Body of pancreas (tissue), 4 donors: ENCODE measurements around the gene TPD52L1. TPM values are rescaled to one million over a fixed set of nuclear protein-coding genes. Genes with fewer than 3 reads are reported as not detected.

ENCODE experiments used
- ATAC-seq: fragments of 150-250 bp; one replicate; pipeline ENCODE4 v1.9.1; 2016
- DNase-seq, 4 donors: peaks; one replicate each; pipeline ENCODE4 v3.0.0-alpha.2; 2019
- H3K27ac ChIP-seq, 4 donors: fragments of 200-600 bp; sonication (generic); 1 replicate in 3 of 4; 2 replicates in 1 of 4; pipeline versions ENCODE4 v1.5.1 to v1.6.1; 2016 to 2019; ENCODE audit warnings: mild to moderate bottlenecking in 1 of 4, mixed read lengths in 1 of 4, moderate library complexity in 1 of 4
- H3K27me3 ChIP-seq, 2 donors: fragments of 200-600 bp; sonication (generic); one replicate each; pipeline ENCODE4 v1.6.0; 2016; ENCODE audit warnings: mild to moderate bottlenecking in 1 of 2
- H3K36me3 ChIP-seq, 2 donors: fragments of 200-600 bp; sonication (generic); replicated peaks in 1 of 2; 2 replicates each; pipeline ENCODE4 v1.5.1; 2016; ENCODE audit warnings: low read depth in 2 of 2; ENCODE audit not compliant: insufficient read depth in 1 of 2
- H3K4me1 ChIP-seq: fragments of 200-600 bp; sonication (generic); one replicate; pipeline ENCODE4 v1.6.0; 2016
- H3K4me3 ChIP-seq, 2 donors: fragments of 200-600 bp; sonication (generic); 1 replicate in 1 of 2; 2 replicates in 1 of 2; pipeline ENCODE4 v1.5.1; 2016 to 2019
- H3K9me3 ChIP-seq, 3 donors: fragments of 200-600 bp; sonication (generic); 1 replicate in 2 of 3; 2 replicates in 1 of 3; pipeline ENCODE4 v1.5.1; 2016
- POLR2A ChIP-seq, 3 donors: fragments of 450-650 bp; IDR thresholded peaks; one replicate each; pipeline ENCODE4 v1.6.1; 2016; ENCODE audit warnings: antibody characterized with exemption in 3 of 3, mild to moderate bottlenecking in 2 of 3
- WGBS, 2 donors: methylation state at CpG; one replicate each; pipeline ENCODE4 v1.1.5; 2017; 5-methylcytosine and 5-hydroxymethylcytosine counted together
- intact Hi-C: fragments of 100-400 bp; cut with DNase I; formaldehyde crosslinking; loops from one replicate; pipeline ENCODE4 v1.15.1; 2023
- total RNA-seq, 2 donors: library from RNA; depleted of rRNA; stranded (reverse); fragments of >200 nt; gene quantifications; one replicate each; pipeline ENCODE4 v1.1.0, GENCODE V29; 2016
- TF ChIP-seq, protein P1 (sequence below), 7 experiments: fragments of 450-650 bp in 4 of 7; fragments of 200-600 bp in 3 of 7; sonication (generic) in 3 of 7; IDR thresholded peaks; one replicate each; pipeline ENCODE4 v1.5.1; 2016 to 2019; ENCODE audit warnings: antibody characterized with exemption in 7 of 7

Gene TPD52L1
- total RNA-seq, 2 donors from 2014 or later: 33.3 to 101 TPM

DNA sequence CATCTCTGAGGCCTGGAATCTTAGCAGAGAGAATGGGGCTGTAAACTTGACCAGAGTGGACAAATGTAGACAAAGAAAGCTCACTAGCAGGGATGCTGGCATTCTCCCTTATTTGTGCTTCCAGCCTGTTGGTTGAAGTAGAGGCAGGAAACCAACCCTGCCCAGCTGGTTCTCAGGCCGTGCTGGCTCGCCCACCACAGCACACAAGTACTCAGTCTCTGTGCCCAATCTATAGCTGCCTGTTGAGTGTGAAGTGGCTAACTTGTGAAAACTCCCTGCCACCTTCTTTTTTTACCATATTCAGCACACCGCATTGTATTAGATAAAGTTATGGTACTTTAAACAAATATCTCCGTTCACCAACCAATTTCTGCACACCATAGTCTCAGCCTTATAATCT is 110.9 kb downstream of the TPD52L1 start:
- 78 to 79% methylated on average over 4 of the region's 4 CpGs for WGBS, 2 donors
- H3K27ac ChIP-seq: no peak overlapping the region
- H3K9me3 ChIP-seq: no peaks in the 10 kb centered on the region
- intact Hi-C loops: no loop called here
- DNase-seq (no peak), ATAC-seq (no peak)
- TF ChIP-seq POLR2A (IDR thresholded peaks at IDR 0.05): no peak
- no peaks in the 10 kb centered on the region for H3K4me1 ChIP-seq
- no peaks in the 10 kb centered on the region for H3K27me3 ChIP-seq
- H3K36me3 ChIP-seq: no peaks in the 10 kb centered on the region
- no peak overlapping the region for H3K4me3 ChIP-seq

DNA sequence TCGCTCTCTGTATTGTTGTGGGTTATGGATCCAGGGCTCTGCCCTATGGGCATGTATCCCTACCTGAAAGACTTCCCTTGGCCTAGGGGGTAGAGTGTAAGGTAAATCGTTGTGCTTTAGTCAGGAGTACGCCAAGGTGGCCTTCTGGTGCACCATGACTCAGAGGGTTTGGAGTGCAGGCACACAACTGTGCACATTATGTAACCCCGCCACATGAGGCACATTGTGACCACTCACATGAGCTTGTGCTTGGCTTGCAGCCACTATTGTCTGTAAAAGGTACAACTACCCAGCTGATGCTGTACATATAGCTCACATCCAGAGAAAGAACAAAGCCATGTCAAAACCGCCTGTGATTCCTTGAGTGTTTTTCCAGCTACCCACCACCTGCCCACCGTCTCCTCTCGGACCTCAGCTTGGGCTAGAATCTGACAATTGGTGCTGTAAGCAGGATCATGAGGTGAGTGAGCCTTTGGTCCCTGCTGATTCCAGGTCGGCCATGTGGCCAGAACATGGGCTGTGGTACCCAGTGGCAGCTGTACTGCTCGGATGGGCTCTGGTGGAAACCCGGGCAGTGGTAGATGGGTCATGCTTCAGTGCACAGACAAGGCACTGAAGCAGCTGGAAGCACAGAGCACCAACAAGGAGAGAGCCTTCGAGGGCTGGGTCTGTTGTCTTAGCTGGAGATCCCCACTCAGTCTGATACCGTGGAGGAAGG is 114.4 kb downstream of the TPD52L1 start:
- Histone ChIP-seq H3K9me3 (no peaks in the 10 kb centered on the region), H3K27ac (no peak overlapping the region), H3K36me3 (no peaks in the 10 kb centered on the region), H3K27me3 (no peaks in the 10 kb centered on the region), H3K4me1 (no peaks in the 10 kb centered on the region), H3K4me3 (no peak overlapping the region)
- DNase-seq (peak in 2 of 4 donors; percentile 22 to 32), ATAC-seq (no peak)
- intact Hi-C loops: no loop called here
- WGBS, 2 donors: 85 to 90% methylated on average over 9 to 12 of the region's 12 CpGs
- no peak for TF ChIP-seq POLR2A (IDR thresholded peaks at IDR 0.05)
- TF ChIP-seq, protein P1, sequence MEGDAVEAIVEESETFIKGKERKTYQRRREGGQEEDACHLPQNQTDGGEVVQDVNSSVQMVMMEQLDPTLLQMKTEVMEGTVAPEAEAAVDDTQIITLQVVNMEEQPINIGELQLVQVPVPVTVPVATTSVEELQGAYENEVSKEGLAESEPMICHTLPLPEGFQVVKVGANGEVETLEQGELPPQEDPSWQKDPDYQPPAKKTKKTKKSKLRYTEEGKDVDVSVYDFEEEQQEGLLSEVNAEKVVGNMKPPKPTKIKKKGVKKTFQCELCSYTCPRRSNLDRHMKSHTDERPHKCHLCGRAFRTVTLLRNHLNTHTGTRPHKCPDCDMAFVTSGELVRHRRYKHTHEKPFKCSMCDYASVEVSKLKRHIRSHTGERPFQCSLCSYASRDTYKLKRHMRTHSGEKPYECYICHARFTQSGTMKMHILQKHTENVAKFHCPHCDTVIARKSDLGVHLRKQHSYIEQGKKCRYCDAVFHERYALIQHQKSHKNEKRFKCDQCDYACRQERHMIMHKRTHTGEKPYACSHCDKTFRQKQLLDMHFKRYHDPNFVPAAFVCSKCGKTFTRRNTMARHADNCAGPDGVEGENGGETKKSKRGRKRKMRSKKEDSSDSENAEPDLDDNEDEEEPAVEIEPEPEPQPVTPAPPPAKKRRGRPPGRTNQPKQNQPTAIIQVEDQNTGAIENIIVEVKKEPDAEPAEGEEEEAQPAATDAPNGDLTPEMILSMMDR (IDR thresholded peaks at IDR 0.05): no peak

DNA sequence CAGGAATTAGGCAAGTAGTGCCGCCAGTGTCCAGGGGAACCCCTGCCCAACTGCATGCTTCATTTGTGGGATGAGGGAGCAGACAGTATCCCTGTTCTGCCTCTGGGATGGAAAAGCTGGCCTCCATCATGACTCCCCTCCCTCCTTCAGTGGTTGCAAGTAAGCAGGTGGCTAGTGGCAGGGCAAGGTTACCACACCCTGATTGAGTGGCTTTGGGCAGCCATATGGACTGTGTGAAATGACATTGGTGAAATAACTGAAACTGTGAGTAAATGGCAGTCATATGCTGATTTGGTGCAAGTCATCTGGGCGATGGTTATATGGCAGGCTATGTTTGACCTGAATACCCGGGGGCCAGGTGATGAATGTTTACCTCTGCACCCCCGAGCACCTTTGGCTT is 115.2 kb downstream of the TPD52L1 start:
- no peak for ATAC-seq
- Histone ChIP-seq H3K27me3 (no peaks in the 10 kb centered on the region), H3K9me3 (no peaks in the 10 kb centered on the region), H3K27ac (no peak overlapping the region), H3K36me3 (no peaks in the 10 kb centered on the region), H3K4me3 (no peak overlapping the region), H3K4me1 (no peaks in the 10 kb centered on the region)
- no peak for TF ChIP-seq POLR2A (IDR thresholded peaks at IDR 0.05)
- TF ChIP-seq, protein P1 (IDR thresholded peaks at IDR 0.05): no peak
- intact Hi-C loops: no loop called here
- 81 to 90% methylated on average over 4 of the region's 4 CpGs for WGBS, 2 donors
- no peak for DNase-seq

DNA sequence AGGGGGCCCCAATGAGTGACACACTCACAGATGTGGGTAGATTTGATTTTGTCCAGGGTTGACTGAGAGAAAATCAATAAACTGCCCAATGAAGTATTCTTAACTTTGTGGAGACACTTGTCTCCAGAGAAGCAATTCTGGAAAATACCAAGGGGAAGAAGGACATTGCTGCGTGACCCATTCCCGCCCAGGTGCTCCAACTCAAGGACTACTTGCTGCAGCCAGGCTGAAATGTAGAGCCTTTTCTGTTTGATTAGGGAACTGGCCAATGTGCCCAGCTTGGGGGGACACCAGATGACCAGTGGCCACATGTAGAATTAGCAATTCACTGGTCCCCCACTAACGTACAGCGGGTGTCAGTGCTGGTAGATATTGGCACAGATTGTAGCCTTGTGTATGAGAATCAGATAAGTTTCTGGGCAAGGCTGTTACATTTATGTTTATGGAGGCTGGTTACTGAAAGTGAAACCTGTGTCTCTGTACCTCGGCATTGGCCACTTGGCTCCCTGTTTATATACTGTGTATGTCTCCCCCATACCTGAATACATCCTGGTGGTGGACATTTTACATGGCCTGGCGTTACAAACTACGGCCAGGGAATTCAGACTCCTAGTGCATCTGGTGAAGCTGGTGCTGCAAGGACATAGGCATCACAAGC is 115.9 kb downstream of the TPD52L1 start:
- intact Hi-C loops: no loop called here
- Histone ChIP-seq H3K9me3 (no peaks in the 10 kb centered on the region), H3K27me3 (no peaks in the 10 kb centered on the region), H3K4me1 (no peaks in the 10 kb centered on the region), H3K4me3 (no peak overlapping the region), H3K27ac (no peak overlapping the region), H3K36me3 (no peaks in the 10 kb centered on the region)
- WGBS, 2 donors: 66% methylated on average over 7 of the region's 7 CpGs
- DNase-seq: no peak
- TF ChIP-seq POLR2A (IDR thresholded peaks at IDR 0.05): no peak
- TF ChIP-seq, protein P1 (IDR thresholded peaks at IDR 0.05): no peak
- ATAC-seq: peak; percentile 38

DNA sequence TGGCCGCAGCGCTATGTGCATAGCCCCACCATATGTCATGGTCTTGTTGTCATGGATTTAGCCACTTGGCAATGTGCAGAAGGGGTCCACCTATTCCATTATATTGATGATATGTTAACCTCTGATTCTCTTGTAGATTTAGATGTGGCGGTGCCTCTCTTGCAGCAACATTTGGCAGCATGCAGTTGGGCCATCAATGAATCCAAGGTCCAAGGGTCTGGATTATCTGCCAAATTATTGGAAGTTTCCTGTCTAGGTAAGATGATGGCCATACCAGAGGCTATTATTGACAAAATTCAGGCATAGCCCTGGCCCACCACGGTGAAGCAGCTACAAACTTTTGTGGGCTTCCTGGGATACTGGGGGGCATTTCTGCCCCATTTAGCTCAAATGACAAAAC is 116.8 kb downstream of the TPD52L1 start:
- no peak overlapping the region for H3K27ac ChIP-seq
- H3K36me3 ChIP-seq: no peaks in the 10 kb centered on the region
- no peak overlapping the region for H3K4me3 ChIP-seq
- ATAC-seq: no peak
- no peak for TF ChIP-seq POLR2A (IDR thresholded peaks at IDR 0.05)
- TF ChIP-seq, protein P1 (IDR thresholded peaks at IDR 0.05): no peak
- H3K4me1 ChIP-seq: no peaks in the 10 kb centered on the region
- H3K27me3 ChIP-seq: no peaks in the 10 kb centered on the region
- no peak for DNase-seq
- intact Hi-C loops: no loop called here
- H3K9me3 ChIP-seq: no peaks in the 10 kb centered on the region
- 88 to 95% methylated on average over 3 to 4 of the region's 4 CpGs for WGBS, 2 donors
